Measurements from ENCODE around the gene FLT3. TPM values are rescaled to one million over a fixed set of nuclear protein-coding genes. Genes with fewer than 3 reads are reported as not detected.

FLT3 gene
- total RNA-seq, 1 donor from 2014 or later: 0.07 TPM

- Mint-ChIP-seq H3K4me1 (peaks cover 36% of the 10 kb centered on the region), H3K4me3 (peak overlapping the region; percentile 74), H3K27me3 (peaks cover 80% of the 10 kb centered on the region), H3K27ac (no peak overlapping the region), H3K36me3 (ENCODE audit: low read depth) (no peaks in the 10 kb centered on the region), H3K9me3 (no peaks in the 10 kb centered on the region)
- ATAC-seq (ENCODE audit: low read depth) (no peak), DNase-seq (no peak)
- ChIA-PET POLR2A (interaction anchor here (0.5 kb wide), 1 partner anchor 178 kb away, joined by 3 read pairs; no protein-coding TSS in a partner anchor), CTCF (interaction anchor here (10.8 kb wide), 1 partner anchor 151 kb away, joined by 230 read pairs; no protein-coding TSS in a partner anchor)
- no peak for TF ChIP-seq CTCF (IDR thresholded peaks at IDR 0.05)
- intact Hi-C loops (cut with micrococcal nuclease): loop anchor here (1.0 to 5.0 kb wide), 3 partner anchors 11 to 187 kb away; partner anchors contain the start of gene GSX1
Measured at GRCh38 chr13:27979001-27979643, 121.3 kb downstream of the FLT3 start.

- Mint-ChIP-seq H3K4me3 (peak overlapping the region; percentile 35), H3K36me3 (ENCODE audit: low read depth) (no peaks in the 10 kb centered on the region), H3K9me3 (no peaks in the 10 kb centered on the region), H3K27me3 (peaks cover 82% of the 10 kb centered on the region), H3K27ac (no peak overlapping the region), H3K4me1 (peaks cover 36% of the 10 kb centered on the region)
- CTCF ChIA-PET: interaction anchor here (10.8 kb wide), 1 partner anchor 150 kb away, joined by 230 read pairs; no protein-coding TSS in a partner anchor
- POLR2A ChIA-PET: interaction anchor here (0.5 kb wide), 1 partner anchor 177 kb away, joined by 3 read pairs; no protein-coding TSS in a partner anchor
- ATAC-seq (ENCODE audit: low read depth): no peak
- intact Hi-C loops (cut with micrococcal nuclease): loop anchor here (2.0 to 5.0 kb wide), 2 partner anchors 54 to 186 kb away; partner anchors contain the start of gene GSX1
- DNase-seq: no peak
- no peak for TF ChIP-seq CTCF (IDR thresholded peaks at IDR 0.05)
Measured at GRCh38 chr13:27978301-27978968, 121.9 kb downstream of the FLT3 start.

GRCh38 chr13:27977476-27978300 lies 122.7 kb downstream of the FLT3 start:
- TF ChIP-seq CTCF (IDR thresholded peaks at IDR 0.05): no peak
- no peak overlapping the region for H3K27ac Mint-ChIP-seq
- peaks cover 36% of the 10 kb centered on the region for H3K4me1 Mint-ChIP-seq
- DNase-seq (no peak), ATAC-seq (ENCODE audit: low read depth) (no peak)
- H3K36me3 Mint-ChIP-seq (ENCODE audit: low read depth): no peaks in the 10 kb centered on the region
- no peak overlapping the region for H3K4me3 Mint-ChIP-seq
- ChIA-PET CTCF (interaction anchor here (10.8 kb wide), 1 partner anchor 149 kb away, joined by 230 read pairs; no protein-coding TSS in a partner anchor), POLR2A (interaction anchor here (0.5 kb wide), 1 partner anchor 29 kb away, joined by 3 read pairs; no protein-coding TSS in a partner anchor)
- peaks cover 79% of the 10 kb centered on the region for H3K27me3 Mint-ChIP-seq
- intact Hi-C loops (cut with micrococcal nuclease): loop anchor here (2.0 to 5.0 kb wide), 4 partner anchors 23 to 185 kb away; partner anchors contain the start of gene GSX1
- H3K9me3 Mint-ChIP-seq: no peaks in the 10 kb centered on the region

- POLR2A ChIA-PET: no interaction called here
- no peak for DNase-seq
- intact Hi-C loops (cut with micrococcal nuclease): loop anchor here (1.0 to 5.0 kb wide), 4 partner anchors 9 to 184 kb away; partner anchors contain the start of gene GSX1
- Mint-ChIP-seq H3K36me3 (ENCODE audit: low read depth) (no peaks in the 10 kb centered on the region), H3K4me1 (peaks cover 36% of the 10 kb centered on the region), H3K4me3 (no peak overlapping the region), H3K9me3 (no peaks in the 10 kb centered on the region), H3K27ac (no peak overlapping the region), H3K27me3 (peaks cover 78% of the 10 kb centered on the region)
- TF ChIP-seq CTCF (IDR thresholded peaks at IDR 0.05): no peak
- no peak for ATAC-seq (ENCODE audit: low read depth)
- CTCF ChIA-PET: interaction anchor here (0.8 to 1.6 kb wide), 3 partner anchors 7 to 150 kb away, joined by 4 to 7 read pairs (median 4); no protein-coding TSS in a partner anchor
Measured at GRCh38 chr13:27976362-27977091, 123.8 kb downstream of the FLT3 start.
